HEK293 (cell line): ENCODE data around the gene GMEB2.

ENCODE experiments used
- MZF1 ChIP-seq: fragments of 450-650 bp; formaldehyde crosslinking; IDR thresholded peaks from 2 replicates; pipeline ENCODE4 v1.5.1; 2017; ENCODE audit warnings: missing biosample characterization, missing genetic modification characterization, borderline replicate concordance
- SCRT2 ChIP-seq: fragments of 450-650 bp; formaldehyde crosslinking; IDR thresholded peaks from 2 replicates; pipeline ENCODE4 v1.5.1; 2016; ENCODE audit warnings: missing biosample characterization, missing genetic modification characterization
- SETDB1 ChIP-seq: IDR thresholded peaks from one replicate; pipeline ENCODE4 v1.6.1; 2017; ENCODE audit warnings: mild to moderate bottlenecking, low read length, moderate library complexity, mixed read lengths; ENCODE audit not compliant: insufficient read length
- SP3 ChIP-seq: fragments of 450-650 bp; formaldehyde crosslinking; IDR thresholded peaks from 2 replicates; pipeline ENCODE4 v1.5.1; 2016; ENCODE audit warnings: missing biosample characterization, missing genetic modification characterization
- YY1 ChIP-seq: fragments of 450-650 bp; formaldehyde crosslinking; IDR thresholded peaks from 2 replicates; pipeline ENCODE4 v1.5.1; 2018; ENCODE audit warnings: missing biosample characterization, missing genetic modification characterization
- ZBTB17 ChIP-seq: fragments of 450-650 bp; formaldehyde crosslinking; IDR thresholded peaks from 2 replicates; pipeline ENCODE4 v1.5.1; 2016; ENCODE audit warnings: missing biosample characterization, missing genetic modification characterization
- ZBTB20 ChIP-seq: fragments of 450-650 bp; formaldehyde crosslinking; IDR thresholded peaks from 2 replicates; pipeline ENCODE4 v1.5.1; 2016; ENCODE audit warnings: missing biosample characterization, missing genetic modification characterization
- ZBTB21 ChIP-seq: fragments of 450-650 bp; formaldehyde crosslinking; IDR thresholded peaks from 2 replicates; pipeline ENCODE4 v1.5.1; 2017; ENCODE audit warnings: missing biosample characterization, missing genetic modification characterization
- ZBTB44 ChIP-seq: fragments of 450-650 bp; IDR thresholded peaks from 2 replicates; pipeline ENCODE4 v1.5.1; 2018; ENCODE audit warnings: missing biosample characterization, mild to moderate bottlenecking, missing genetic modification characterization
- ZBTB7A ChIP-seq: fragments of 450-650 bp; formaldehyde crosslinking; IDR thresholded peaks from 2 replicates; pipeline ENCODE4 v1.5.1; 2016; ENCODE audit warnings: low read depth, missing biosample characterization, missing genetic modification characterization
- ZNF114 ChIP-seq: fragments of 450-650 bp; formaldehyde crosslinking; IDR thresholded peaks from 2 replicates; pipeline ENCODE4 v1.5.0; 2017; ENCODE audit warnings: missing biosample characterization, missing genetic modification characterization
- ZNF121 ChIP-seq: fragments of 450-650 bp; formaldehyde crosslinking; IDR thresholded peaks from 2 replicates; pipeline ENCODE4 v1.5.1; 2016; ENCODE audit warnings: missing biosample characterization, missing genetic modification characterization
- ZNF169 ChIP-seq: fragments of 450-650 bp; formaldehyde crosslinking; IDR thresholded peaks from 2 replicates; pipeline ENCODE4 v1.5.1; 2016; ENCODE audit warnings: missing biosample characterization, missing genetic modification characterization
- ZNF311 ChIP-seq: fragments of 450-650 bp; formaldehyde crosslinking; IDR thresholded peaks from 2 replicates; pipeline ENCODE4 v1.5.1; 2017; ENCODE audit warnings: missing biosample characterization, missing genetic modification characterization, borderline replicate concordance
- ZNF37A ChIP-seq: fragments of 450-650 bp; IDR thresholded peaks from 2 replicates; pipeline ENCODE4 v1.5.1; 2018; ENCODE audit warnings: missing biosample characterization, missing genetic modification characterization
- ZNF473 ChIP-seq: fragments of 450-650 bp; formaldehyde crosslinking; IDR thresholded peaks from 2 replicates; pipeline ENCODE4 v1.5.1; 2017; ENCODE audit warnings: missing biosample characterization, missing genetic modification characterization
- ZNF501 ChIP-seq: fragments of 450-650 bp; formaldehyde crosslinking; IDR thresholded peaks from 2 replicates; pipeline ENCODE4 v1.5.1; 2016; ENCODE audit warnings: missing biosample characterization, missing genetic modification characterization
- ZNF530 ChIP-seq: fragments of 450-650 bp; formaldehyde crosslinking; IDR thresholded peaks from 2 replicates; pipeline ENCODE4 v1.5.1; 2016; ENCODE audit warnings: low read depth, missing biosample characterization, missing genetic modification characterization
- ZNF654 ChIP-seq: fragments of 450-650 bp; formaldehyde crosslinking; IDR thresholded peaks from 2 replicates; pipeline ENCODE4 v1.5.1; 2016; ENCODE audit warnings: low read depth, missing biosample characterization, missing genetic modification characterization
- ZNF707 ChIP-seq: fragments of 450-650 bp; formaldehyde crosslinking; IDR thresholded peaks from 2 replicates; pipeline ENCODE4 v1.5.1; 2016; ENCODE audit warnings: missing biosample characterization, missing genetic modification characterization
- ZXDB ChIP-seq: fragments of 450-650 bp; formaldehyde crosslinking; IDR thresholded peaks from 2 replicates; pipeline ENCODE4 v1.5.1; 2016; ENCODE audit warnings: missing biosample characterization, missing genetic modification characterization
- TF ChIP-seq, protein P1 (sequence below): fragments of 450-650 bp; formaldehyde crosslinking; IDR thresholded peaks from 2 replicates; pipeline ENCODE4 v1.5.1; 2016; ENCODE audit warnings: missing biosample characterization, missing genetic modification characterization
- TF ChIP-seq, protein P2 (sequence below): fragments of 450-650 bp; formaldehyde crosslinking; IDR thresholded peaks from 2 replicates; pipeline ENCODE4 v1.5.1; 2016; ENCODE audit warnings: missing biosample characterization, missing genetic modification characterization
- TF ChIP-seq, protein P3 (sequence below): fragments of 450-650 bp; formaldehyde crosslinking; IDR thresholded peaks from 2 replicates; pipeline ENCODE4 v1.5.1; 2016; ENCODE audit warnings: missing biosample characterization, missing genetic modification characterization
- TF ChIP-seq, protein P4 (sequence below): fragments of 450-650 bp; formaldehyde crosslinking; IDR thresholded peaks from 2 replicates; pipeline ENCODE4 v1.5.1; 2016; ENCODE audit warnings: missing biosample characterization, missing genetic modification characterization
- TF ChIP-seq, protein P5 (sequence below): fragments of 450-650 bp; formaldehyde crosslinking; IDR thresholded peaks from 2 replicates; pipeline ENCODE4 v1.5.1; 2016; ENCODE audit warnings: missing biosample characterization, missing genetic modification characterization, low read depth

Gene GMEB2

DNA sequence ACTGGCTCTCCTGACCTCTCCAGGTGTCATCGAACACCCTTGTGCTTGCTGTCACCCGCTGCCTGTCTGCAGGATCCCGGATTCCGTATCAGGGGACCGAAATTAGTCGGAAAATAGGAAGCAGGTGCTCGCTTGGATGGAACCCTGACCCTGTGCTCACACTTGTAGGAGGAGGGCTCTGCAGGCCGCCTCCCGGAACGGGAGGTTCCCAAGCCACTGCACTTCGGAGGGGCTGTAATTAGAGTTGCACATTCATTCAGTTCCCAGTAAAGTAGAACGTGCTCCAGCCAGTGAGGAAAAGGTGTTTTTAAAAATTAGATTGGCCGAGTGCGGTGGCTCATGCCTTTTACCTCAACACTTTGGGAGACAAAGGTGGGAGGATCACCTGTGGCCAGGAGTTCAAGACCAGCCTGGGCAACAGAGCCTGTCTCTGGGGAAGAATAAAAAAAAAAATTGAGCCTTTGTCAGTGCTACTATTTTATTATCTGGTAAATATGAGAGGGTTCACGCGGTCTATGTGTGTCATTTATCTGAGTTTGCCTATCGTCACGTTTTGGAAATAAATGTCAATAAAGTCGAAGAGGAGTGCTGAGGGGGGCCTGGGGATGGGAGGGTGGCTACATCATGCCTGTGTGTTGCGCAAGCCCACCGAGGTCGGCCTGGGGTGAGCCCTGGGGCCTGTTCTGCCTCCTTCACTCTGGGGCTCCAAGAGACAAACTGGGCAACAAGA lies 1.5 kb upstream of the GMEB2 start (continued):
- TF ChIP-seq, protein P1, sequence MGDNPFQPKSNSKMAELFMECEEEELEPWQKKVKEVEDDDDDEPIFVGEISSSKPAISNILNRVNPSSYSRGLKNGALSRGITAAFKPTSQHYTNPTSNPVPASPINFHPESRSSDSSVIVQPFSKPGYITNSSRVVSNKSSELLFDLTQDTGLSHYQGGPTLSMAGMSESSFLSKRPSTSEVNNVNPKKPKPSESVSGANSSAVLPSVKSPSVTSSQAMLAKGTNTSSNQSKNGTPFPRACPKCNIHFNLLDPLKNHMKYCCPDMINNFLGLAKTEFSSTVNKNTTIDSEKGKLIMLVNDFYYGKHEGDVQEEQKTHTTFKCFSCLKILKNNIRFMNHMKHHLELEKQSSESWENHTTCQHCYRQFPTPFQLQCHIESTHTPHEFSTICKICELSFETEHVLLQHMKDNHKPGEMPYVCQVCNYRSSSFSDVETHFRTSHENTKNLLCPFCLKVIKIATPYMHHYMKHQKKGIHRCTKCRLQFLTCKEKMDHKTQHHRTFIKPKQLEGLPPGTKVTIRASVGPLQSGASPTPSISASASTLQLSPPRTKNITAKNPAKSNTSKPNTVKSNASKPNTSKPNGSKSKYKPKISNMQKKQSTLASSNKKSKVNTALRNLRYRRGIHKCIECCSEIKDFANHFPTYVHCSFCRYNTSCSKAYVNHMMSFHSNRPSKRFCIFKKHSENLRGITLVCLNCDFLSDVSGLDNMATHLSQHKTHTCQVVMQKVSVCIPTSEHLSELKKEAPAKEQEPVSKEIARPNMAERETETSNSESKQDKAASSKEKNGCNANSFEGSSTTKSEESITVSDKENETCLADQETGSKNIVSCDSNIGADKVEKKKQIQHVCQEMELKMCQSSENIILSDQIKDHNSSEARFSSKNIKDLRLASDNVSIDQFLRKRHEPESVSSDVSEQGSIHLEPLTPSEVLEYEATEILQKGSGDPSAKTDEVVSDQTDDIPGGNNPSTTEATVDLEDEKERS (tag by site-specific recombination): 0 out of 2 replicates have a peak, but pooled peaks have one; percentile 40
- TF ChIP-seq, protein P2, sequence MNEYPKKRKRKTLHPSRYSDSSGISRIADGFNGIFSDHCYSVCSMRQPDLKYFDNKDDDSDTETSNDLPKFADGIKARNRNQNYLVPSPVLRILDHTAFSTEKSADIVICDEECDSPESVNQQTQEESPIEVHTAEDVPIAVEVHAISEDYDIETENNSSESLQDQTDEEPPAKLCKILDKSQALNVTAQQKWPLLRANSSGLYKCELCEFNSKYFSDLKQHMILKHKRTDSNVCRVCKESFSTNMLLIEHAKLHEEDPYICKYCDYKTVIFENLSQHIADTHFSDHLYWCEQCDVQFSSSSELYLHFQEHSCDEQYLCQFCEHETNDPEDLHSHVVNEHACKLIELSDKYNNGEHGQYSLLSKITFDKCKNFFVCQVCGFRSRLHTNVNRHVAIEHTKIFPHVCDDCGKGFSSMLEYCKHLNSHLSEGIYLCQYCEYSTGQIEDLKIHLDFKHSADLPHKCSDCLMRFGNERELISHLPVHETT (tag by site-specific recombination): peak; percentile 95
- TF ChIP-seq ZNF530 (no peak), MZF1 (tag by site-specific recombination) (no peak), ZNF37A (tag by site-specific recombination) (no peak), YY1 (tag by site-specific recombination) (peak; percentile 62), SP3 (tag by site-specific recombination) (peak; percentile 80), ZBTB21 (peak; percentile 51), ZBTB17 (tag by site-specific recombination) (peak; percentile 96), ZNF311 (tag by site-specific recombination) (no peak), ZNF654 (tag by site-specific recombination) (no peak; the same call in 1 of the 2 replicates), ZNF114 (tag by site-specific recombination) (no peak), SCRT2 (tag by site-specific recombination) (peak; percentile 98), ZNF501 (tag by site-specific recombination) (peak; percentile 62; the same call in 1 of the 2 replicates), SETDB1 (no peak), ZNF169 (tag by site-specific recombination) (no peak), ZBTB44 (no peak), ZXDB (peak; percentile 89), ZBTB7A (tag by site-specific recombination) (no peak), ZNF121 (tag by site-specific recombination) (no peak; the same call in 1 of the 2 replicates), ZBTB20 (tag by site-specific recombination) (peak; percentile 89), ZNF473 (no peak), ZNF707 (tag by site-specific recombination) (no peak)
- TF ChIP-seq, protein P3, sequence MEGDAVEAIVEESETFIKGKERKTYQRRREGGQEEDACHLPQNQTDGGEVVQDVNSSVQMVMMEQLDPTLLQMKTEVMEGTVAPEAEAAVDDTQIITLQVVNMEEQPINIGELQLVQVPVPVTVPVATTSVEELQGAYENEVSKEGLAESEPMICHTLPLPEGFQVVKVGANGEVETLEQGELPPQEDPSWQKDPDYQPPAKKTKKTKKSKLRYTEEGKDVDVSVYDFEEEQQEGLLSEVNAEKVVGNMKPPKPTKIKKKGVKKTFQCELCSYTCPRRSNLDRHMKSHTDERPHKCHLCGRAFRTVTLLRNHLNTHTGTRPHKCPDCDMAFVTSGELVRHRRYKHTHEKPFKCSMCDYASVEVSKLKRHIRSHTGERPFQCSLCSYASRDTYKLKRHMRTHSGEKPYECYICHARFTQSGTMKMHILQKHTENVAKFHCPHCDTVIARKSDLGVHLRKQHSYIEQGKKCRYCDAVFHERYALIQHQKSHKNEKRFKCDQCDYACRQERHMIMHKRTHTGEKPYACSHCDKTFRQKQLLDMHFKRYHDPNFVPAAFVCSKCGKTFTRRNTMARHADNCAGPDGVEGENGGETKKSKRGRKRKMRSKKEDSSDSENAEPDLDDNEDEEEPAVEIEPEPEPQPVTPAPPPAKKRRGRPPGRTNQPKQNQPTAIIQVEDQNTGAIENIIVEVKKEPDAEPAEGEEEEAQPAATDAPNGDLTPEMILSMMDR (tag by site-specific recombination): no peak
- TF ChIP-seq, protein P4, sequence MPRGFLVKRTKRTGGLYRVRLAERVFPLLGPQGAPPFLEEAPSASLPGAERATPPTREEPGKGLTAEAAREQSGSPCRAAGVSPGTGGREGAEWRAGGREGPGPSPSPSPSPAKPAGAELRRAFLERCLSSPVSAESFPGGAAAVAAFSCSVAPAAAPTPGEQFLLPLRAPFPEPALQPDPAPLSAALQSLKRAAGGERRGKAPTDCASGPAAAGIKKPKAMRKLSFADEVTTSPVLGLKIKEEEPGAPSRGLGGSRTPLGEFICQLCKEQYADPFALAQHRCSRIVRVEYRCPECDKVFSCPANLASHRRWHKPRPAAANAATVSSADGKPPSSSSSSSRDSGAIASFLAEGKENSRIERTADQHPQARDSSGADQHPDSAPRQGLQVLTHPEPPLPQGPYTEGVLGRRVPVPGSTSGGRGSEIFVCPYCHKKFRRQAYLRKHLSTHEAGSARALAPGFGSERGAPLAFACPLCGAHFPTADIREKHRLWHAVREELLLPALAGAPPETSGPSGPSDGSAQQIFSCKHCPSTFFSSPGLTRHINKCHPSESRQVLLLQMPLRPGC (tag by site-specific recombination): peak; percentile 81
- TF ChIP-seq, protein P5, sequence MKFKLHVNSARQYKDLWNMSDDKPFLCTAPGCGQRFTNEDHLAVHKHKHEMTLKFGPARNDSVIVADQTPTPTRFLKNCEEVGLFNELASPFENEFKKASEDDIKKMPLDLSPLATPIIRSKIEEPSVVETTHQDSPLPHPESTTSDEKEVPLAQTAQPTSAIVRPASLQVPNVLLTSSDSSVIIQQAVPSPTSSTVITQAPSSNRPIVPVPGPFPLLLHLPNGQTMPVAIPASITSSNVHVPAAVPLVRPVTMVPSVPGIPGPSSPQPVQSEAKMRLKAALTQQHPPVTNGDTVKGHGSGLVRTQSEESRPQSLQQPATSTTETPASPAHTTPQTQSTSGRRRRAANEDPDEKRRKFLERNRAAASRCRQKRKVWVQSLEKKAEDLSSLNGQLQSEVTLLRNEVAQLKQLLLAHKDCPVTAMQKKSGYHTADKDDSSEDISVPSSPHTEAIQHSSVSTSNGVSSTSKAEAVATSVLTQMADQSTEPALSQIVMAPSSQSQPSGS (tag by site-specific recombination): no peak
